BE2C (cell line): ENCODE data around the gene SAMSN1.

ENCODE experiments used
- DNase-seq: peaks from one replicate; pipeline ENCODE4 v3.0.0-alpha.2; 2020
- H3K27me3 ChIP-seq: fragments of 250-450 bp; sonication (Bioruptor Pico); 2 replicates; pipeline ENCODE4 v1.5.1; 2020; ENCODE audit warnings: mild to moderate bottlenecking
- H3K36me3 ChIP-seq: fragments of 250-450 bp; sonication (Bioruptor Pico); 2 replicates; pipeline ENCODE4 v1.5.1; 2020; ENCODE audit warnings: mild to moderate bottlenecking
- H3K4me1 ChIP-seq: fragments of 250-450 bp; sonication (Bioruptor Pico); 2 replicates; pipeline ENCODE4 v1.5.1; 2020
- H3K4me3 ChIP-seq: 2 replicates; pipeline ENCODE4 v1.5.1; 2011; ENCODE audit warnings: low read depth, low read length
- H3K9me3 ChIP-seq: fragments of 250-450 bp; sonication (Bioruptor Pico); 2 replicates; pipeline ENCODE4 v1.5.1; 2020
- TF ChIP-seq, protein P1 (sequence below): IDR thresholded peaks from 2 replicates; pipeline ENCODE4 v1.5.1; 2012; ENCODE audit warnings: mild to moderate bottlenecking, low read depth, low read length

SAMSN1 gene

DNA sequence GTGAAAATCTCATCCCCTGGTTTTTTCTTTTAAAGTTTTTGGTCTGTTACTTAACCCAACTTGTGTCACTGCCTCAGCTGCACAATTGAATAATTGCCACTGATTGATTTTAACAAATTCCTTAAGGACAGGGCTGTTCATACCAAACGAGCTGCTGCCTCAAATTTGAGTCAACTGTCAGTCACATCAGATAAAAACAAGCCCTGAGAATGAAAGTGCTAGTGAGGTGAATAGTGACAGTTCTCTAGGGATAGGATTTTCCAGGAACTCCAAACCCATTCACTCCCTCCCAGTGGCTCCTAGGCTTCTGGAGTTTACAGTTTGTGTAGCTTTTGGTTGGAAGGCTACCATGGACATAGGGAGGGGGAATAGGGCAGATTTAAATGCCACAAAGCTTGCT is 79.4 kb downstream of the SAMSN1 start:
- Histone ChIP-seq H3K4me1 (no peaks in the 10 kb centered on the region), H3K36me3 (no peaks in the 10 kb centered on the region), H3K27me3 (no peaks in the 10 kb centered on the region), H3K4me3 (no peak overlapping the region), H3K9me3 (no peaks in the 10 kb centered on the region)
- DNase-seq = no peak
- TF ChIP-seq, protein P1, sequence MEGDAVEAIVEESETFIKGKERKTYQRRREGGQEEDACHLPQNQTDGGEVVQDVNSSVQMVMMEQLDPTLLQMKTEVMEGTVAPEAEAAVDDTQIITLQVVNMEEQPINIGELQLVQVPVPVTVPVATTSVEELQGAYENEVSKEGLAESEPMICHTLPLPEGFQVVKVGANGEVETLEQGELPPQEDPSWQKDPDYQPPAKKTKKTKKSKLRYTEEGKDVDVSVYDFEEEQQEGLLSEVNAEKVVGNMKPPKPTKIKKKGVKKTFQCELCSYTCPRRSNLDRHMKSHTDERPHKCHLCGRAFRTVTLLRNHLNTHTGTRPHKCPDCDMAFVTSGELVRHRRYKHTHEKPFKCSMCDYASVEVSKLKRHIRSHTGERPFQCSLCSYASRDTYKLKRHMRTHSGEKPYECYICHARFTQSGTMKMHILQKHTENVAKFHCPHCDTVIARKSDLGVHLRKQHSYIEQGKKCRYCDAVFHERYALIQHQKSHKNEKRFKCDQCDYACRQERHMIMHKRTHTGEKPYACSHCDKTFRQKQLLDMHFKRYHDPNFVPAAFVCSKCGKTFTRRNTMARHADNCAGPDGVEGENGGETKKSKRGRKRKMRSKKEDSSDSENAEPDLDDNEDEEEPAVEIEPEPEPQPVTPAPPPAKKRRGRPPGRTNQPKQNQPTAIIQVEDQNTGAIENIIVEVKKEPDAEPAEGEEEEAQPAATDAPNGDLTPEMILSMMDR = no peak

DNA sequence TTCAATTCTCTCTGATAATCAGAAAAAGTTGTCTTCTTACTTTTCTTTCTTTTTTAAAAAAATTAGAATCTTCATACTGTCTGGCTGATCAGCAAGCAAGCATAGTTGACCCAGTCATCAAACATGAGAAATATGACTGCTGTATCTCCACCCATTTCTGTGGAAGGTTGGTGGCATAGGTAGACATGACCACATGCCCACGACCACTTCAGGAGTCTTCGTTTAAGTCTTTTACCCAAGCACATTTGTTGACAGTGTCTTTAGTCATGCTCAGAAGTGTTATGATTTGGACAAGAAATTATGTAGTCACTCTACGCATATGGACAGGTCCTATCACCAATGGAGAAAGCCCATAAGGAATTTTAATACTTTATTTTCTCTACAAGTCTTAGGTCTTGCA is 88.4 kb downstream of the SAMSN1 start:
- TF ChIP-seq, protein P1 = no peak
- H3K4me1 ChIP-seq = no peaks in the 10 kb centered on the region
- H3K4me3 ChIP-seq = no peak overlapping the region
- H3K27me3 ChIP-seq = no peaks in the 10 kb centered on the region
- no peak for DNase-seq
- no peaks in the 10 kb centered on the region for H3K9me3 ChIP-seq
- no peaks in the 10 kb centered on the region for H3K36me3 ChIP-seq

DNA sequence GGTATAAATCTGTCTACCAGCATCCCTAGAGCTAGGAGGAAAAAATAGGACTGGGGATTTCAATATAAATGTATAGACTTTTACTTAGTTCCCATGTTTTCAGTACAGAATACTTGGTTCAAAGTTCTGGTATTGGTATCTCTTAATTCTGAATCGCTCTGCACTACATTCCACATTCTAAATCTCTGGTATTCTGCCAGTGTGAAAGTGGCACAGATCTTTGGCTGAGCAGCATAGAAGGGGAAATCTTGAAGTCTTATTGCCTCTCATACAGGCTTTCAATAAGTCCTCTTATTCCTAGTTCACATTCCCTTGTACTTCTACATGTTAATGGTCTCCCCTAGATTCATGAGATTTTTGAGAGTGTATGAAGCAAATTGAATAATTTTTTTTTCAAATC is 89.2 kb downstream of the SAMSN1 start:
- H3K27me3 ChIP-seq = no peaks in the 10 kb centered on the region
- no peaks in the 10 kb centered on the region for H3K36me3 ChIP-seq
- no peaks in the 10 kb centered on the region for H3K9me3 ChIP-seq
- DNase-seq = no peak
- no peaks in the 10 kb centered on the region for H3K4me1 ChIP-seq
- no peak overlapping the region for H3K4me3 ChIP-seq
- TF ChIP-seq, protein P1 = no peak

DNA sequence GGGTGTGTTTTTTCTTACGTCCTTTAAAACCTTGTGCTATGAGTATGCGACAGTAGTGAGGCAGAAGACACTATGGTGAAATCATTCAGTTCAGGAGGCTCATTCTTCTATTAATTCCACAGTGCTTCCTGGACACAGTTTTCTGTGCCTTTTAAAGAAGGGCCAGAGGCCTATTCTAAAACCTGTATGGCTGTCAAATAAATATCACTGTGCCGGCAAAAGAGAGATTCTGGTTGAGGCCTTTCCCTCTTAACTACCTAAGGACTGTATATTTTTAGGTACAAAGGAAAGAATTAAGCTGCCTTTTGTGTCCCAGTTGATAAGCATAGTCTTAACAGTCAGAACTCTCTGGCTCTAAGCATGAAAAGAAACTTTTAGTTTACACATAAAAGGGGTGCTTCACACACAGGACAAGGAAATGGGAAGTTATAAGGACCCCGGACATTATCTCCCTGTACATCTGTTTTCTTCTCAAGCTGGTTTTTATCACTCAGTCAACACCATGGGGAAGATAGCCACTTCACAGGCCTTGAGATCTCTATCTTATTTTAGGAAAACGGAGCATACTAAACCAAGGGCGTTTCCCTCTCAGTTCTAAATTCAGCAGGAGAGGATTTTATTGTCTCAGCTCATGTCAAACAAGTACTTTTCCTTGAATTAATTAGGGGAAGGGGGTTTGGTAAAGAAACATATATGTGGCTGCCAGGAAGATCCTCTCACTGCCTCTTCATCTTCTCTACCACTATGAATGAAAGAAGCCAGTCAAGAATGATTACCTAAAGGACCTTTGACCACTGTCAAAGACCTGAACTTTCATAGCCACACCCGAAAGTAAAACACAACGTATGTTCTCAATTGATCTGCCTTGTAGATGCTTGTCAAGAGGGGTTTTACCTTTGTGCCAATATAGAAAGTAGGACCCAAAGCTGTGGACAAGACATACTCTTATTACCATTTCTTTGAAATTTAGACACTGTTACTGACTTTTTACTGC is 91.8 kb downstream of the SAMSN1 start:
- no peak overlapping the region for H3K4me3 ChIP-seq
- no peaks in the 10 kb centered on the region for H3K36me3 ChIP-seq
- H3K4me1 ChIP-seq = no peaks in the 10 kb centered on the region
- no peaks in the 10 kb centered on the region for H3K9me3 ChIP-seq
- no peak for DNase-seq
- H3K27me3 ChIP-seq = no peaks in the 10 kb centered on the region
- TF ChIP-seq, protein P1 = no peak

DNA sequence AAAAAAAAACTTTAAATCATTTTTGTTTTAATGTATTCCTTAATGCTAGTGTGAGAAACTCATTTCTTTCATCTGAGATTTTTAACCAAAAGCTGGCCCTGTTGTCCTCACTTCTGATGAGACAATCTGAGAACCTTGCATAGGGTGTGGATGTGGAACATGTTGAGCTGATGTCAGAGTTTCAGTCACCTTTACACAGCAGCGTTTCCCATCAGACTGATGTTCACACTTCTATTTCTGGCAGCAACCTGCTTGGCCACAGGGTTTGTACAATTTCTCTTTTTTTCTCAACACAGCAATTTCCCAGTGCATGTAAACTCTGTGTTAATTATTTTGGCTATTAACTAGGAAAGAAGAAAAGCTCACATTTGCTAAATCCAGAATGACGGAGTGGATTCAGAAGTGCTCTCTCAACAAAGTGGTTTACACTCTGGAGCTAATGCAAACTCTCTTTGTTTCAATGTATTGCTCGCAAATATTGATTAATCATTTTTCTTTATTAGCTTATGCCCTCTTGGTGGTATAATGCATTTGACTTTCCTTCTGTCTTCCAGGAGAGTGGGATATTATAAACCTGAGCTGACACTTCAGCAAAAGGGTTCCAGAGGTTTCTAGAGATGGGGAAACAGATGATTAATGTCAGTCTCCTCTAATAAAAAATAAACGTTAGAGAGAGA is 92.6 kb downstream of the SAMSN1 start:
- Histone ChIP-seq H3K36me3 (no peaks in the 10 kb centered on the region), H3K4me3 (no peak overlapping the region), H3K27me3 (no peaks in the 10 kb centered on the region), H3K9me3 (no peaks in the 10 kb centered on the region), H3K4me1 (no peaks in the 10 kb centered on the region)
- TF ChIP-seq, protein P1 = no peak
- no peak for DNase-seq

DNA sequence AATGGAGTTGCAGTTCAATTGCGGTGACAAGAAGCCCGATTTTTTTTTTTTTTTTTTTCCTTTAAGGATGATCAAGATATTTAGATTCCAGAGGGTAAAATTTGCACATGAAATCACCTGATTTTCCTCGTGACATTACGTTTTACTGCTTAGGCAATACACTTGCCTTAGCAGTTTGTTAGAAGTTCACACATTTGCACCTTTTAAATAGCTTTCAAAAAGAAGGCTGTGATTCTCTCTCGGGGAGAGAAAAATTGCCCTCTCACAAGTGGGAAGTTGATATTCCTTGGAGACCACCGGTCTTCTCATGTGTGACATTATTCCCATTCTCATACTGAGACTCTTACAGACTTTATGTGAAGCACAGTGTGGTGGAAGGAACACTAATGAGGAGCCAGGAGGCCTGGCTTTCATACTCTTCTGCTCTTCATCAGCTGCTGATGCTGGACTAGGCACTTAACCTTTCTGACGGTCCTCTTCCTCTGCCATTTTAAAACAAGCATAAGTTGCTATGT is 93.3 kb downstream of the SAMSN1 start:
- TF ChIP-seq, protein P1 = no peak

More for the DNA sequence above, 93.3 kb downstream of the SAMSN1 start:
- H3K27me3 ChIP-seq = no peaks in the 10 kb centered on the region
- DNase-seq = no peak
- no peaks in the 10 kb centered on the region for H3K36me3 ChIP-seq
- H3K4me1 ChIP-seq = no peaks in the 10 kb centered on the region
- H3K4me3 ChIP-seq = no peak overlapping the region
- no peaks in the 10 kb centered on the region for H3K9me3 ChIP-seq
